ENCODE results near the gene ROS1. TPM values are rescaled to one million over a fixed set of nuclear protein-coding genes. Genes with fewer than 3 reads are reported as not detected.
"Not testable (repeated sequence)": the region's sequence is repeated elsewhere in the genome, so short reads cannot be mapped to it uniquely, and the experiment has no call there.

ROS1 gene
- total RNA-seq, 1 donor from 2014 or later: not detected

GRCh38 chr6:117448011-117448410 is 22.3 kb upstream of the ROS1 start:
- Histone ChIP-seq H3K27me3 (no peaks in the 10 kb centered on the region), H3K27ac (no peak overlapping the region), H2AFZ (replicated peaks) (peak overlapping the region; percentile 73), H3K9ac (no peak overlapping the region), H3K4me1 (peaks cover 3% of the 10 kb centered on the region), H3K4me2 (no peak overlapping the region), H3K4me3 (no peak overlapping the region), H3F3A (ENCODE audit: low read depth) (no peaks in the 10 kb centered on the region), H3K79me2 (ENCODE audit: low read depth) (no peaks in the 10 kb centered on the region), H3K36me3 (no peaks in the 10 kb centered on the region), H4K20me1 (ENCODE audit: low read depth) (no peaks in the 10 kb centered on the region), H3K9me3 (ENCODE audit: low read depth) (no peaks in the 10 kb centered on the region)
- no peaks in the 10 kb centered on the region for H3K27me3 Mint-ChIP-seq (ENCODE audit: insufficient read depth, low read depth)
- peaks cover 6% of the 10 kb centered on the region for H3K4me1 Mint-ChIP-seq
- H3K9me3 Mint-ChIP-seq: no peaks in the 10 kb centered on the region
- DNase-seq (ENCODE audit: low spot score): peak; percentile 25
- H3K4me3 Mint-ChIP-seq: no peak overlapping the region
- no peak overlapping the region for H3K27ac Mint-ChIP-seq
- H3K36me3 Mint-ChIP-seq: no peaks in the 10 kb centered on the region
- no peak for TF ChIP-seq CTCF (IDR thresholded peaks at IDR 0.05)
- TF ChIP-seq EZH2 (IDR thresholded peaks at IDR 0.05): no peak
- no peak for TF ChIP-seq EZH2phosphoT487 (IDR thresholded peaks at IDR 0.05)

GRCh38 chr6:117446861-117447260 is 21.1 kb upstream of the ROS1 start:
- H2AFZ ChIP-seq (replicated peaks): no peak overlapping the region
- H3K4me3 Mint-ChIP-seq: no peak overlapping the region
- peaks cover 6% of the 10 kb centered on the region for H3K4me1 Mint-ChIP-seq
- no peaks in the 10 kb centered on the region for H3K27me3 ChIP-seq
- H3K4me3 ChIP-seq: no peak overlapping the region
- H3K9me3 Mint-ChIP-seq: no peaks in the 10 kb centered on the region
- no peaks in the 10 kb centered on the region for H4K20me1 ChIP-seq (ENCODE audit: low read depth)
- H3K4me2 ChIP-seq: no peak overlapping the region
- H3K4me1 ChIP-seq: peaks cover 3% of the 10 kb centered on the region
- H3K36me3 Mint-ChIP-seq: no peaks in the 10 kb centered on the region
- TF ChIP-seq EZH2 (IDR thresholded peaks at IDR 0.05) (no peak), CTCF (IDR thresholded peaks at IDR 0.05) (no peak), EZH2phosphoT487 (IDR thresholded peaks at IDR 0.05) (no peak)
- no peaks in the 10 kb centered on the region for H3K27me3 Mint-ChIP-seq (ENCODE audit: insufficient read depth, low read depth)
- H3K9me3 ChIP-seq (ENCODE audit: low read depth): no peaks in the 10 kb centered on the region
- H3F3A ChIP-seq (ENCODE audit: low read depth): no peaks in the 10 kb centered on the region
- no peak overlapping the region for H3K9ac ChIP-seq
- H3K36me3 ChIP-seq: no peaks in the 10 kb centered on the region
- no peak overlapping the region for H3K27ac ChIP-seq
- no peak for DNase-seq (ENCODE audit: low spot score)
- no peak overlapping the region for H3K27ac Mint-ChIP-seq
- H3K79me2 ChIP-seq (ENCODE audit: low read depth): no peaks in the 10 kb centered on the region

GRCh38 chr6:117444600-117444999 is 18.9 kb upstream of the ROS1 start:
- H3F3A ChIP-seq (ENCODE audit: low read depth): no peaks in the 10 kb centered on the region
- Mint-ChIP-seq H3K4me3 (no peak overlapping the region), H3K36me3 (no peaks in the 10 kb centered on the region), H3K4me1 (peaks cover 6% of the 10 kb centered on the region), H3K9me3 (peaks cover 2% of the 10 kb centered on the region), H3K27ac (no peak overlapping the region), H3K27me3 (ENCODE audit: insufficient read depth, low read depth) (no peaks in the 10 kb centered on the region)
- no peaks in the 10 kb centered on the region for H3K9me3 ChIP-seq (ENCODE audit: low read depth)
- H3K27me3 ChIP-seq: no peaks in the 10 kb centered on the region
- no peak overlapping the region for H3K27ac ChIP-seq
- H3K4me3 ChIP-seq: no peak overlapping the region
- no peak for DNase-seq (ENCODE audit: low spot score)
- H3K9ac ChIP-seq: no peak overlapping the region
- no peaks in the 10 kb centered on the region for H3K36me3 ChIP-seq
- no peak overlapping the region for H2AFZ ChIP-seq (replicated peaks)
- H3K4me1 ChIP-seq: peaks cover 3% of the 10 kb centered on the region
- TF ChIP-seq EZH2 (IDR thresholded peaks at IDR 0.05) (no peak), CTCF (IDR thresholded peaks at IDR 0.05) (no peak), EZH2phosphoT487 (IDR thresholded peaks at IDR 0.05) (no peak)
- no peak overlapping the region for H3K4me2 ChIP-seq
- no peaks in the 10 kb centered on the region for H3K79me2 ChIP-seq (ENCODE audit: low read depth)
- H4K20me1 ChIP-seq (ENCODE audit: low read depth): no peaks in the 10 kb centered on the region

- H3K27me3 ChIP-seq; H3K4me1 ChIP-seq; H3K36me3 ChIP-seq; H3K4me3 Mint-ChIP-seq; H4K20me1 ChIP-seq (ENCODE audit: low read depth); H3K79me2 ChIP-seq (ENCODE audit: low read depth); H3K27ac ChIP-seq; H3K4me2 ChIP-seq; H3K9me3 Mint-ChIP-seq; H3K27ac Mint-ChIP-seq; H3K9me3 ChIP-seq (ENCODE audit: low read depth); H3K27me3 Mint-ChIP-seq (ENCODE audit: insufficient read depth, low read depth); H3K4me3 ChIP-seq; H2AFZ ChIP-seq (replicated peaks); DNase-seq (ENCODE audit: low spot score); H3K4me1 Mint-ChIP-seq; H3F3A ChIP-seq (ENCODE audit: low read depth); H3K9ac ChIP-seq; H3K36me3 Mint-ChIP-seq: not testable (repeated sequence)
Observed at GRCh38 chr6:117442313-117442712, 16.6 kb upstream of the ROS1 start.

All from neural progenitor cell (in vitro differentiated cells).